Breast epithelium (tissue), 3 donors: Measurements from ENCODE around the gene ACAP2.

ENCODE experiments used
- CTCF ChIP-seq, 3 donors: fragments of 450-650 bp; IDR thresholded peaks; one replicate each; pipeline ENCODE4 v1.5.1; 2016 to 2017; ENCODE audit warnings: antibody characterized with exemption in 3 of 3, mild to moderate bottlenecking in 3 of 3, moderate library complexity in 3 of 3
- POLR2A ChIP-seq: fragments of 450-650 bp; IDR thresholded peaks from one replicate; pipeline ENCODE4 v1.6.1; 2016; ENCODE audit warnings: antibody characterized with exemption, mild to moderate bottlenecking, moderate library complexity

- TF ChIP-seq CTCF (IDR thresholded peaks at IDR 0.05) = no peak
- no peak for TF ChIP-seq POLR2A
These were observed 13.0 kb upstream of the ACAP2 start for GRCh38 chr3:195455789-195456188.
